Adrenal gland (tissue), 5 donors: Measurements from ENCODE around the gene AGO3.

Source experiments
- POLR2A ChIP-seq, 2 donors: fragments of 450-650 bp; IDR thresholded peaks; one replicate each; pipeline ENCODE4 v1.6.1; 2017; ENCODE audit warnings: antibody characterized with exemption in 2 of 2, mild to moderate bottlenecking in 2 of 2, moderate library complexity in 1 of 2
- TF ChIP-seq, protein P1 (sequence below), 6 experiments: fragments of 450-650 bp in 4 of 6; fragments of 200-600 bp in 2 of 6; sonication (generic) in 1 of 6; IDR thresholded peaks; 1 replicate in 5 of 6; 2 replicates in 1 of 6; pipeline versions ENCODE4 v1.5.1 to v1.8.0; 2016 to 2021; ENCODE audit warnings: antibody characterized with exemption in 6 of 6, mild to moderate bottlenecking in 2 of 6, moderate library complexity in 1 of 6
- donor health status: DM: no; HTN: no; CAD: no.

- TF ChIP-seq, protein P1, sequence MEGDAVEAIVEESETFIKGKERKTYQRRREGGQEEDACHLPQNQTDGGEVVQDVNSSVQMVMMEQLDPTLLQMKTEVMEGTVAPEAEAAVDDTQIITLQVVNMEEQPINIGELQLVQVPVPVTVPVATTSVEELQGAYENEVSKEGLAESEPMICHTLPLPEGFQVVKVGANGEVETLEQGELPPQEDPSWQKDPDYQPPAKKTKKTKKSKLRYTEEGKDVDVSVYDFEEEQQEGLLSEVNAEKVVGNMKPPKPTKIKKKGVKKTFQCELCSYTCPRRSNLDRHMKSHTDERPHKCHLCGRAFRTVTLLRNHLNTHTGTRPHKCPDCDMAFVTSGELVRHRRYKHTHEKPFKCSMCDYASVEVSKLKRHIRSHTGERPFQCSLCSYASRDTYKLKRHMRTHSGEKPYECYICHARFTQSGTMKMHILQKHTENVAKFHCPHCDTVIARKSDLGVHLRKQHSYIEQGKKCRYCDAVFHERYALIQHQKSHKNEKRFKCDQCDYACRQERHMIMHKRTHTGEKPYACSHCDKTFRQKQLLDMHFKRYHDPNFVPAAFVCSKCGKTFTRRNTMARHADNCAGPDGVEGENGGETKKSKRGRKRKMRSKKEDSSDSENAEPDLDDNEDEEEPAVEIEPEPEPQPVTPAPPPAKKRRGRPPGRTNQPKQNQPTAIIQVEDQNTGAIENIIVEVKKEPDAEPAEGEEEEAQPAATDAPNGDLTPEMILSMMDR (IDR thresholded peaks at IDR 0.05) = no peak
- no peak for TF ChIP-seq POLR2A (IDR thresholded peaks at IDR 0.05)
Observed at GRCh38 chr1:36080236-36080635, 149.3 kb downstream of the AGO3 start.
